Peyer's patch (tissue), 4 donors: ENCODE data around the gene BTBD17. TPM values are rescaled to one million over a fixed set of nuclear protein-coding genes. Genes with fewer than 3 reads are reported as not detected.

ENCODE experiments used
- DNase-seq, 3 donors: peaks; one replicate each; pipeline ENCODE4 v3.0.0-alpha.2; 2017 to 2019
- H3K27ac ChIP-seq, 4 donors: fragments of 200-600 bp; sonication (generic); one replicate each; pipeline ENCODE4 v1.5.1; 2016 to 2019
- H3K27me3 ChIP-seq, 2 donors: fragments of 200-600 bp; sonication (generic); one replicate each; pipeline ENCODE4 v1.5.1; 2019
- H3K36me3 ChIP-seq, 3 donors: fragments of 200-600 bp; sonication (generic); one replicate each; pipeline ENCODE4 v1.5.1; 2016 to 2019
- H3K4me1 ChIP-seq, 4 donors: fragments of 200-600 bp; sonication (generic); one replicate each; pipeline ENCODE4 v1.5.1; 2016 to 2019
- H3K4me3 ChIP-seq, 4 donors: fragments of 200-600 bp; sonication (generic); 1 replicate in 3 of 4; 2 replicates in 1 of 4; pipeline ENCODE4 v1.5.1; 2016 to 2019; ENCODE audit warnings: mild to moderate bottlenecking in 1 of 4
- H3K9me3 ChIP-seq, 4 donors: fragments of 200-600 bp; sonication (generic); one replicate each; pipeline ENCODE4 v1.5.1; 2016 to 2019; ENCODE audit warnings: mild to moderate bottlenecking in 1 of 4
- CTCF ChIP-seq, 6 experiments: fragments of 450-650 bp in 4 of 6; fragments of 200-600 bp in 2 of 6; sonication (generic) in 1 of 6; IDR thresholded peaks; one replicate each; pipeline ENCODE4 v1.5.1; 2017 to 2019; ENCODE audit warnings: antibody characterized with exemption in 6 of 6, mild to moderate bottlenecking in 3 of 6, moderate library complexity in 1 of 6
- POLR2A ChIP-seq, 2 donors: fragments of 450-650 bp; IDR thresholded peaks; one replicate each; pipeline ENCODE4 v1.5.1; 2017; ENCODE audit warnings: antibody characterized with exemption in 2 of 2, mild to moderate bottlenecking in 2 of 2, moderate library complexity in 2 of 2
- total RNA-seq, 4 donors: library from RNA; depleted of rRNA; stranded (reverse); fragments of >200 nt; gene quantifications; one replicate each; pipeline ENCODE4 v1.1.0, GENCODE V29; 2016

The BTBD17 gene
- total RNA-seq, 4 donors from 2014 or later, result not detected

- Histone ChIP-seq H3K4me3 (no peak overlapping the region), H3K36me3 (no peaks in the 10 kb centered on the region), H3K27ac (no peak overlapping the region), H3K4me1 (no peaks in the 10 kb centered on the region), H3K9me3 (peaks cover 0 to 4% (median 1%) of the 10 kb centered on the region in 4 donors), H3K27me3 (no peaks in the 10 kb centered on the region)
- no peak for DNase-seq
- TF ChIP-seq POLR2A (IDR thresholded peaks at IDR 0.05), result no peak
- no peak for TF ChIP-seq CTCF (IDR thresholded peaks at IDR 0.05)
These were observed 51.8 kb downstream of the BTBD17 start for GRCh38 chr17:74309902-74310301.

GRCh38 chr17:74307984-74308773, 53.5 kb downstream of the BTBD17 start:
- DNase-seq, result no peak
- no peak overlapping the region for H3K27ac ChIP-seq
- H3K36me3 ChIP-seq, result no peaks in the 10 kb centered on the region
- no peaks in the 10 kb centered on the region for H3K4me1 ChIP-seq
- no peaks in the 10 kb centered on the region for H3K27me3 ChIP-seq
- peaks cover 0 to 5% (median 1%) of the 10 kb centered on the region in 4 donors for H3K9me3 ChIP-seq
- no peak overlapping the region for H3K4me3 ChIP-seq
- TF ChIP-seq CTCF (IDR thresholded peaks at IDR 0.05), result no peak
- TF ChIP-seq POLR2A (IDR thresholded peaks at IDR 0.05), result no peak

Other genes starting within 250 kb of the BTBD17 start
- 100 to 1,000 TPM; 222 to 392 (median 289) TPM for gene RPL38, start 158.2 kb downstream of the BTBD17 start, total RNA-seq
- gene TTYH2, start 148.3 kb downstream of the BTBD17 start, total RNA-seq, result 10 to 100 TPM in 1 of 4 donors, 1 to 10 TPM in 3; 1.2 to 24.8 (median 3.1) TPM
- gene DNAI2, start 87.6 kb downstream of the BTBD17 start, total RNA-seq, result not detected
- gene KIF19, start 35.6 kb downstream of the BTBD17 start, total RNA-seq, result 10 to 100 TPM in 1 of 4 donors, 1 to 10 TPM in 3; 2.1 to 31.4 (median 8.6) TPM
- 1 to 10 TPM in 1 of 4 donors, under 1 TPM in 2, not detected in 1; 0.53 to 1.1 (median 0.85) TPM for gene GPR142, start 5.6 kb upstream of the BTBD17 start, total RNA-seq
- 100 to 1,000 TPM in 2 of 4 donors, 10 to 100 TPM in 2; 61.1 to 173 (median 107) TPM for gene GPRC5C, start 70.2 kb upstream of the BTBD17 start, total RNA-seq
- 10 to 100 TPM in 1 of 4 donors, 1 to 10 TPM in 3; 1.1 to 61.1 (median 6.8) TPM for gene CD300A, start 104.8 kb upstream of the BTBD17 start, total RNA-seq
- not detected for gene CD300LB, start 169.6 kb upstream of the BTBD17 start, total RNA-seq
- not detected for gene CD300C, start 184.2 kb upstream of the BTBD17 start, total RNA-seq
- gene CD300H, start 205.6 kb upstream of the BTBD17 start, total RNA-seq, result not detected
- not detected for gene CD300LD, start 230.4 kb upstream of the BTBD17 start, total RNA-seq